ENCODE data around the gene WWOX.

GRCh38 chr16:78755751-78756661, 656.6 kb downstream of the WWOX start:
- TF ChIP-seq, protein P1, sequence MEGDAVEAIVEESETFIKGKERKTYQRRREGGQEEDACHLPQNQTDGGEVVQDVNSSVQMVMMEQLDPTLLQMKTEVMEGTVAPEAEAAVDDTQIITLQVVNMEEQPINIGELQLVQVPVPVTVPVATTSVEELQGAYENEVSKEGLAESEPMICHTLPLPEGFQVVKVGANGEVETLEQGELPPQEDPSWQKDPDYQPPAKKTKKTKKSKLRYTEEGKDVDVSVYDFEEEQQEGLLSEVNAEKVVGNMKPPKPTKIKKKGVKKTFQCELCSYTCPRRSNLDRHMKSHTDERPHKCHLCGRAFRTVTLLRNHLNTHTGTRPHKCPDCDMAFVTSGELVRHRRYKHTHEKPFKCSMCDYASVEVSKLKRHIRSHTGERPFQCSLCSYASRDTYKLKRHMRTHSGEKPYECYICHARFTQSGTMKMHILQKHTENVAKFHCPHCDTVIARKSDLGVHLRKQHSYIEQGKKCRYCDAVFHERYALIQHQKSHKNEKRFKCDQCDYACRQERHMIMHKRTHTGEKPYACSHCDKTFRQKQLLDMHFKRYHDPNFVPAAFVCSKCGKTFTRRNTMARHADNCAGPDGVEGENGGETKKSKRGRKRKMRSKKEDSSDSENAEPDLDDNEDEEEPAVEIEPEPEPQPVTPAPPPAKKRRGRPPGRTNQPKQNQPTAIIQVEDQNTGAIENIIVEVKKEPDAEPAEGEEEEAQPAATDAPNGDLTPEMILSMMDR (conservative IDR thresholded peaks at IDR 0.05; ENCODE audit: low read depth, low read length) = no peak
- TF ChIP-seq EZH2 (IDR thresholded peaks at IDR 0.05; ENCODE audit: borderline replicate concordance, low read depth, low read length, poor library complexity, severe bottlenecking) = no peak

Data from A673 (cell line).